GM18870 (cell line): ENCODE measurements around the gene TBC1D17.

Experiments used
- ATAC-seq: cut with Tn5 transposase; IDR thresholded peaks from one replicate; pipeline ENCODE4 v1.9.1; 2021; ENCODE audit warnings: moderate library complexity; ENCODE audit not compliant: unreplicated experiment

Gene TBC1D17

DNA sequence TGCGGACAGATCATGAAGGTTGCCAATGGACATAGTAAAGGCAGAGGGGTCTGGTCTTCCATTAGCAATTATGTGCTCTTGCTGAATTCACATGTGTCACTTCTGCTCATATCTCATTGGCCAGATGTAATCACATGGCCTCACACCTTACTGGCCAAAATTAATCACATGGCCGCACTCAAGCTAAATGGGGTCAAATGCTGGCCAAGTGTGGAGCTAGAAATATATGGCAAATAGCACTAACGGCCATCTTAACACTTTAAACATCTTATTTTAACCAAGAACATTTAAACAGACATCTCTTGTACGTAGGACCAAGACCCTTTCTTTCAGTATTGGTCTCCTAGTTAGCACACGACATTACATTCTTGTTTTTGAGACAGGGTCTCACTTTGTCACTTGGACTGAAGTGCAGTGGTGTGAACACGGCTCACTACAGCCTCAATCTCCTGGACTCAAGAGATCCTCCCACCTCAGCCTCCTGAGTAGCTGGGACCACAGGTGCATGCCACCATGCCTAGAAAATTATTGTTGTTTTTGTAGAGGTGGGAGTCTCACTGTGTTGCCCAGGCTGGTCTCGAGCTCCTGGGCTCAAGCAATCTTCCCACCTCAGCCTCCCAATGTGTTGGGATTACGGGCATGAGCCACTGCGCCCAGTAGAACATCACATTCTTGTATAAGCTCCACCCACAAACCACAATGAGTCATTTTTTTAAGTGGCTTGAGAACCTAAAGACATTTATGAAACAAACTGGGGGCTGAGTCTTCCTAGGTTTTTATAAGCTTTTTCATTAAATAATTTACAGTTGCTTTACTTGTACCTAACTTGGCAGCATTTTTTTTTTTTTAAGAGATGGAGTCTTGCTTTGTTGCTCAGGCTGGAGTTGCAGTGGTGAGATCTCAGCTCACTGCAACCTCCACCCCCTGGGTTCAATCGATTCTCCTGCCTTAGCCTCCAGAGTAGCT lies 29.5 kb upstream of the TBC1D17 start:
- no peak for ATAC-seq

- no peak for ATAC-seq
Measured at GRCh38 chr19:49848938-49849337, 28.6 kb upstream of the TBC1D17 start.

DNA sequence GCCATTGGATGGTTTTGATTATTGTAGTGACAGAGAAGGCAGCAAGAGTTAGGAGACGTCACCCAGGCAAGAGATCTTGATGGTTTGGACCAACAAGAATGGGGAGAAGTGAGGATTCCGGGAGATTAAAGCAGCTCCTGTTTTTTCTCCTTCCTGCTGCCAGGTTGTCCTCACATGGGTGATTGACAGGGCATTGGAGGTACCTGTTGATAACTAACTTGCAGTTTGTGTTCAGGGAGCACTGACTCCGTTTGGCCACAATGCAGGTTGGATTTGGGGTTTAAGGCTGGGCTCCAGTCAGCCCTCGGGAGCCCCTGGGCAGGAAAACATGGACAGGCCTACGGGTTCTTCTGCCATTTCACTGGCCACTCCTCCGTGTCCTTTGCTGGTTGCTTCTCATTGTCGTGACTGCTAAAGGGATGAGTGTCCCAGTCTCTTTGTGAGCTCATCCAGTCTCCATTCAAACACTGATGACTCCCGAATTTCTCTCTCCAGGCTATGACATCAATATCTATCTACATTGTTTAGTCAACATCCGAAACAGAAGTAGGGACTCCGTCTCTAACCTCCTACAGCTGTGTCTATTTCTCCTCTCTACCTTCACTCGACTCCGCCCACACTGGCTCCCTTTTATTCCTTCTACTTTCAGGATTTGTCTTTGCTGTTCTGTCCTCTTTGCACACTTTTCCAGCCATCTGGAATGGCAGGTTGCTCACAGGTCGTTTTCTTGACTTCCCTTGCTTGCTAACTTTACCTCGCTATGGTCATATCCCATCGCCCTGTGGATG lies 27.9 kb upstream of the TBC1D17 start:
- no peak for ATAC-seq

DNA sequence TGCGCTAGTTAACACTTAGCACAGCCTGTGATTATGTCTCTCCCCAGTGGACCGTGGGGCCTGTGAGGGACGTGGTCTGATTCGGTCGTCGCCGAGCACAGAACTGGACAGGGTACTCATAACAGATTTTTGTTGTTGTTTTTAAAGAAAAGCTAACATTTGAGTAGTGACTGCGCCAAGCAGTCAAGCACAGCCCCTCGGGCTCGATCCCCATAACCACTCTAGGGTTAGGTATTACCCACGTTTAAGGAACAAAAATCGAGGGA lies 27.3 kb upstream of the TBC1D17 start:
- no peak for ATAC-seq

DNA sequence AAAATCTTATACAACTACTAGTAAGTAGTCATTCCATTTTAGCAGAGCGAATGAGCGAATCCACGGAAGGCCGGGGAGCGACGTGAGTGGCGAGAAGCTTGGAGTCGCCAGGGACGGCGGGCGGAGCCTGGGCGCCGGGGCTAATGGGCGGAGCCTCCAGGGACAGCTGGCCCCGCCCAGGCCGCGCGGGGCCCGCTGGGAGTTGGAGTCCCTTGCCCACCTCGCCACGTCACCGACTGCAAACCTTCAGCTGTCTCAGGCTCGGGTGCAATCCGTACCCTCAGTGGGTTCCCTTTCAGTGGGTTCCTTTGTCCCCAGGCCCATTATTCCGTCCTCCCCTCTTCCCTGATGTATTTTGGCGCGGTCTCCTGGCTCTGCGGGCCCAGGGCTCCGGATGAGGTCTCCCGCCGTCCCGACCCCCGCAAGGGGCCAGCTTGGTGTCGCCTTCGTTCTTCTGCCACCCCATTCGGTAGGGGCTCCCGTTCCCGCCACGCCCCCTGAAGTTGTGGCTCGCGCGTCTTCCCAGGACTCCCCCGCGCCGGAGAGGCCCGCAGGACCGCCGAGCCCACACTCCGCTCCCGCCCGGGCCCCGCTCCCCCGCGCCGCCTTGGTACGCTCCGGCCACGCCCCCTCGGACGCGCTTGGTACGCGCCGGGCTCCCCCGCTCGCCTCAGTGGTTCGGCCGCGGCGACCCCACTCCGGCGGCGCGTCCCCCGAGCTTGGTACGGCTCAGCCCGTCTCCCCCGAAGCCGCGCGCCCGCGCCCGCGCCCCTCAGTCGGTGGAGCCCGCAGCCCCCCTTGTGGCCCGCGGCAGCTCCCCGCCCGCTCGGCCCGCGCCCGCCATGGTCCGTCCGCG lies 26.8 kb upstream of the TBC1D17 start, which contains the start of gene PTOV1:
Gene PTOV1 (plus strand): TSS at position 673 of the 856 bp plus-strand sequence.
- peak; percentile 59 for ATAC-seq

DNA sequence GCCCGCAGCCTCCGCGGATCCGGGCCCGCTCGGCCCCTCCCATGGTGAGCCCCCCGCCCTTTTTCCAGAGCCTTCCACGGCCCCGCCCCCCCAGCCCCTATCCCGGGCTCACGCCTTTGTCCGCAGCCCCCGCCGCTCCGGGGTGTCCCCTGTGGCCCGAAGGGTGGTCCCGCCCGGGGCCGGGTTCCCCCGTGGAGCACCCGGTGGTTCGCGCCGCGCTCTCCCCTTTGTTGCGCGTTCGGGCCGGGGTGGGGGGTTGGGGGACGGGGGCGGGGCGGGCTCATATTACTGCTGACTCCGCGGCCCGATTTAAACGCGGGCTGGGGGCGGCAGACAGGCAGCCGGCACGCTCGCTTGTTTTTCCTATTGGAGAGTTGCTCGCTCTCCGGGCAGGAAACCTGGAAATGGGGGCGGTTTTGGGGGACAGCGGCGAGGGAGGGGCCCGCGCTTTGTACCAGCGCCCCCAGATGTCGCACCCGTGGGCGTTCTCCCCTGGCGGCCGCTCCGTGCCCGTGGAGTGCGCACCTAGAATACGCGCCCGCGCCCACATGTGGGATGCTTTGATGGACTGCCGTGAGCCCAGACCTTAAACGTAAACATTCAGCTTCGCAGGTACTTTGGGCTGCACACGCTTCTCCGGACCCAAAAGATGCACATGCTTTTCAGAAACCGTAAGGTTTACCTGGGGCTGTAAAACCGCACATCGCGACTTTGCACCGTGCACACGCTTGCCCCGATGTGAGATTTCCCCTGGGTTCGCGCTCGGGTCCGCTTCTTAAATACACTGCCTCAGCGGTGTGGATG lies 25.8 kb upstream of the TBC1D17 start:
- ATAC-seq = no peak

DNA sequence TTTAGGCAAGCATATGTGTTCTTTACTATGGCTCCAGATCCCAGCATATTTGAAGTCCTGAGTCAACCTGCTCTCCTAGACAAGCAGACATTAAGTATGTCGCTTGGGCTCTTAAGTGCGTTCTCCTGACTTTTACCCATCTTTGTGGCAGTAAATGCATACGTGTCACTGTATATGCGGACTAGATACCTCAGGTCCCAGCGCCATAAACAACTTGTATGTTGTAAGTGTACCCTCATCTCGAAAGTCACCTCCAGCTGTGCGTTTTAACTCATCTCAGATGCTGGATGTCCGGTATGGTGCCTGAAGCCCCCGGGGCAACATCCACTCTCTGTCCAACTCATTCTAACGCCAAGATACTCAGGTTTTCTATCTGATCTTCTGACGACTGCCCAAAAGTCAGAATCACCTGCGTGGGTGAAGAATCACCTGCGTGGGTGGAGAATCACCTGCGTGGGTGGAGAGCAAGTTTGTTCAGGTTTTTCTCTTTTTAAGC lies 24.8 kb upstream of the TBC1D17 start:
- no peak for ATAC-seq

DNA sequence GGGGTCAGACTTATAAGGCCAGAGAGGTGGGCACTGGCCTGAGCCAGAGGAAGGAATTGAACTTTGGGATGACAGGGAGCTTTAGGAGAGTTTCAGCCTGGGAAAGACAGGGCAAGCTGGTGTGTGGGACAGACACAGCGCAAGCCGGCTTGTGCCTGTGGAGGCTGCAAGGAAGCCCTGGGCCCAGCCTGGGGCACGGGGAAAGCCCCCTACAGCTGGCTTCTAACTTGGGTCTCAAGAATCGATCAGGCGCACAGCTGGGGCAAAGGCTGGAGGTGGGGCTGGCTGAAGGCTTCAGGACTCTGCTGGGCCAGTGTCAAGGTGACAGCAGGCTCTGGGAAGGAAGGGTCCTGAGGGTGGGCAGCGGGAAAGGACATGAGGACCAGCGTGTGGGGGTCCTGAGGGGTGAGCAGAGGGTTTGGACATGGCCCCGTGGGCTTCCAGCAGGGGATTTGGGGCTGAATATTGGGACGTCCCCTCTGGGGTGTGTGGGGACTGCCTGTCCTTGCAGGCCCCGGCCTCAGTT lies 23.6 kb upstream of the TBC1D17 start:
- no peak for ATAC-seq

DNA sequence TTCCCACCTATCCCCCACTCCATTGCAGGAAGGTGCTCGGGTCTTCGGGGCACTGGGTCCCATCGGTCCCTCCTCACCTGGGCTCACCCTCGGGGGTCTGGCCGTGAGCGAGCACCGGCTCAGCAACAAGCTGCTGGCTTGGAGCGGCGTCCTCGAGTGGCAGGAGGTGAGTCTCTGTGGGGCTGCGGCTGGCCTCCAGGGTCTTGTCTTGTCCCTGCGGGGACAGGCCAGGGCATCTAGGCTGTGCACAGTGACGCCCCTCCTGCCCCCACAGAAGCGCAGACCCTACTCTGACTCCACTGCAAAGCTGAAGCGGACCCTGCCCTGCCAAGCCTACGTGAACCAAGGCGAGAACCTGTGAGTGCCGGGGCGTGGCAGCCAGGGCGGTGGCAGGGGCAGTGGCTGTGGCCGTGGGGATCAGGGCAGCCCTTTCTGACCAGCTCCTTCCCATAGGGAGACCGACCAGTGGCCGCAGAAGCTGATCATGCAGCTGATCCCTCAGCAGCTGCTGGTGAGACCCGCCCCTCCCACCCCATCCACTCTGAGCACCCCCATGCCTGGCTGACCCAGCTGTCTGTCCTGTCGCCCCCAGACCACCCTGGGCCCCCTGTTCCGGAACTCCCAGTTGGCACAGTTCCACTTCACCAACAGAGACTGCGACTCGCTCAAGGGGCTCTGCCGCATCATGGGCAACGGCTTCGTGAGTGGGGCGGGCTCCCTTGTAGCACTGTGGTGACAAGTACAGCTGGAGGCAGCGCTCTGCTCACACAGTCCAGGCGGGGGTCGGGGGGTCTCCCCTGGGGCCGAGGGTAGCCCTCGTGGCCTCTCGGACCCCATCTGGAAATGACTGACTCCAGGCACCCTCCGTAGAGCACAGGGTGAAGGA lies 22.9 kb upstream of the TBC1D17 start:
- ATAC-seq = no peak

DNA sequence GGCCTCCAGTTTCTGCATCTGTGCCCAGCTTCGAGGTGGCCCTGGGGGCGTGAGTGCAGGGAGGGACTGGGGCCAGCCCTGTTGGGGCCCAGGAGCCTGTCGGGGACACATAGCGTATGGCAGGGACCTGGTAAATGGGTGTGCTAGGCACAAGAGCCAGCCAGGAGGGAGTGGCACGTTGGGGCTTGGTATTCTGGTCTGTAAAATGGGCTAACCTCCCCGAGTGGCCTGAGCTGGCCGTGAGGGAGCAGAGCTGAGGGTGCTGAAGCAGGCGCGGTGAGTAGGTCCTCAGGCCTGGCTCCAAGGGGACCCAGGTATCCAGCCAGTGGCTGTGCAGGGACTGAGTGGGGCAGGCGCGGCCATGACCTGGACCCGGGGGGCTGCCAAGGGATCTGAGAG lies 22.2 kb upstream of the TBC1D17 start:
- no peak for ATAC-seq

DNA sequence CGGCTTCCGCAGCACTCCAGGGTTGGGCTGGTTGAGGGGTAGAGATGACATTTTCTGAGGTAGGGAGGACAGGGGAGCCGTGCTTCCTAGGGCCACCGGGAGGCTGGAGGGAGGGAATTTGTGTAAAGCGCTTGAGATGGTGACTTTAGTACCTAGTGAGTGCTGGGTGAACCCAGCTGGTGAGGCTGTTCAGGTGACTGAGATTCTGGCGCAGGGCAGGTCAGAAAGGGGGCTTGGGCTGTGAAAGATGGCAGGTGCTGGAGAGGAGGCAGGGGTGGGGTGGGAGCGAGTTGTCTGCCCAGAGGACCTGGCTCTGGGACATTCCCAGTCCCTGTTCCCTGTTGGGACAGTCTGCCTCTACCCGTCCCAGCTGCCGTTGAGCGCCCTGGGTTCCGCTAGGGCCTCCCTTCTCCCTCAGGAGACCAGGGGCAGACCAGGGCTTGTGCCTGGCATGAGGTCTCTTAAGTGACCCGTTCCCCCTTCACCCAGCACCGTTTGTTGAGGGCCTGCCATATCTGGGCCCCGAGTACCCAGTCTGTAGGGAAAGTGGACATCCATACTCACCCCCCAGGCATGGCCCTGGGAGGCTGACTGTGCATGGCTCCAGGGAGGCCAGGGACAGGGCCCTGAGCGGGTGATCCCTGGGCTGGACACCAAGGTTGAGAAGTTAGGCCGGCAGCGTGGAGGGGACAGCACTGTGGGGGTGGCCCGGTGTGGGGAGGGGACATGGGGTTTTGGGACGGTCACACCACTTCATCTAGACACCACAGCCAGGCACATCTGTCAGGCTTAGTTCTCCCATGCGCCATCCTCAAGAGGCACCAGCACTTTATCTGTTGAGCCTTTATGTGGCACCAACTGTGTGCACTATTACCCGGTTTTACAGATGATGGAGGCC lies 21.6 kb upstream of the TBC1D17 start:
- ATAC-seq = no peak

DNA sequence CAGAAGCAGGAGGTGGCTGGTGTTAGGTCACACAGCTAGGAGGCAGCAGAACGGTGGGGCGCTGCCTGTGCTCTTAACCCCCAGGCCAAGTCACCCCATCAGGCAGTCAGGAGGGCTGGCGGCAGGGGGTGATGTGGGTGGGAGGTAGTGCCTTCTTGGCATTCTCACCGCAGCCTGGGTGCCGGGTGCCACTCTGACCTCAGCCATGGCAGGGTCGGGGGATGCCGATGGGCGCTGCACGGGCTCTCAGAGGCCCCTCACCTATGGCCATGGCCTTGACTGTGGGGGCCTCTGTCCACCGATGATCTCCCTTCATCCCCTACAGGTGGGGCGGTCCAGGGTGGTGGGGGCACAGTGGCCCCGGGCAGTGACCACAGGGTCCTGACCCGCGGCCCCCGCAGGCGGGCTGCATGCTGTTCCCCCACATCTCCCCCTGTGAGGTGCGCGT lies 20.9 kb upstream of the TBC1D17 start:
- no peak for ATAC-seq

DNA sequence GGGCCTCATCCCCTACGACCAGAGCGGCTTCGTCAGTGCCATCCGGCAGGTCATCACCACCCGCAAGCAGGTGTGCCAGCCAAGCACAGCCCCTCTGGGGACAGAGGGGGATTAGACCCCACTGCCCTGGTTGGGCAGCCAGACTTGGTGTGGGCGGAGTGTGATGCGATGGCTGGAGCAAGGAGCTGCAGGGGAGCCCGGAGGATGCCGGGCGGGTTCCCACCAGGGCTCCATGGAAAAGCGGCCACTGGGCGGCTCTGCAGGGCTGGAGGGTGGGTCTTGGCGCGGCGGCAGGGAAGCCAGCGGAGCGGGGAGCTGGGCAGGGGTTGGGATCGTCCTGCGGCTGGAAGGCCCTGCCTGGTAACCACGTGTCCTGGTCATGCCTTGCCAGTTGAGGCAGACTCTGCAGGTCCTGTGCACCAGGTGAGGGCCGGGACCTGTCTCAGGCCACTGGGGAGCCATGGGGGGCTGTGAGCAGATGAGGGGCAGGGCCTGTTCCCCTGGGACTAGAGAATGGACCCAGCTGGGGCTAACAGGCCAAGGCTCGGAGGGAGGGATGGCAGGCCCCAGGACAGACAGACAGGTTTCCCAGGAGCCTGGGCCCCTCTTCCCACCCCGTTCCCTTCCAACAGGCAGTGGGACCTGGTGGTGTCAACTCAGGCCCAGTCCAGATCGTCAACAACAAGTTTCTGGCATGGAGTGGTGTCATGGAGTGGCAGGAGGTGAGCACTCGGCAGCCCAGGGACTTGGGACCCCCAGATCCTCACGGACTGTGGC lies 20.3 kb upstream of the TBC1D17 start:
- ATAC-seq = no peak

DNA sequence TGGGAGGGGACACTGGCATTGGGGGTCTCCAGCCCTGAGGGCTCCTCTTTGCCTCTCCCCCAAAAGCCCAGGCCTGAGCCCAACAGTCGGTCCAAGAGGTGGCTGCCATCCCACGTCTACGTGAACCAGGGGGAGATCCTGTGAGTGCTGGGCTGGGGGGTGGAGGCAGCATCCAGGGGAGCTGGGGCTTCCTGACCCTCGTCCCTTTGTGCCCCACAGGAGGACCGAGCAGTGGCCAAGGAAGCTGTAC lies 19.7 kb upstream of the TBC1D17 start:
- no peak for ATAC-seq

DNA sequence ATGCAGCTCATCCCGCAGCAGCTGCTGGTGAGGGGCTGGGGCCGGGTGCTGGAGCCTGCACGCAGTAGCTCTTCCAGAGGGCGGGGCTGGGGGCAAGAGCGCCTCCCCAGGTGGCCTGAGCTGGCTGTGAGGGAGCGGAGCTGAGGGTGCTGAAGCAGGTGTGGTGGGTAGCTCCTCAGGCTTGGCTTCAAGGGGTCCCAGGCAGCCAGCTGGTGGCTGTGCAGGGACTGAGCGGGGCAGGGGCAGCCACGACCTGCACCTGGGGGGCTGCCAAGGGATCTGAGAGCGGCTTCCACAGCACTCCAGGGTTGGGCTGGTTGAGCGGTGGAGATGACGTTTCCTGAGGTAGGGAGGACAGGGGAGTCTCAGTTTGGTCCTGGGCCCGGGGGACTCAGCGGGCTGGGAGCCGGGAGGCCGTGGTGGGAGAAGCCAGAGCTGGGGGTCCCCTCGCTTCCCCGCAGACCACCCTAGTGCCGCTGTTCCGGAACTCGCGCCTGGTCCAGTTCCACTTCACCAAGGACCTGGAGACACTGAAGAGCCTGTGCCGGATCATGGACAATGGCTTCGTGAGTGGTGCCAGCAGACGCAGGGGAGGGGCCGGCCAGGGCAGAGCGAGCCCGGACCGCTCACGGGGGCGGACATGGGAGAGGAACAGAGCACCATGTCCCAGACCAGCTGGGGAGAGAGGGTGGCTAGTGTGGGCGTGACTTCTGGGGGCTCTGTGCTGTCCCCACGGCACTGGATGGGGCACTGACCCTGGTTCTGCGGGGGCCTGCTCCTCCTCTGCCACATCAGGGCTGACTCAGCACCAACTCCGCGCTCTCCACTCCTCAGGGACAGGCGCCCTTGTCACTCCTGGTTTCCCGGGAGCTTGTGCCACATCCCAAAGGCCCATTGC lies 19.2 kb upstream of the TBC1D17 start:
- ATAC-seq = no peak

DNA sequence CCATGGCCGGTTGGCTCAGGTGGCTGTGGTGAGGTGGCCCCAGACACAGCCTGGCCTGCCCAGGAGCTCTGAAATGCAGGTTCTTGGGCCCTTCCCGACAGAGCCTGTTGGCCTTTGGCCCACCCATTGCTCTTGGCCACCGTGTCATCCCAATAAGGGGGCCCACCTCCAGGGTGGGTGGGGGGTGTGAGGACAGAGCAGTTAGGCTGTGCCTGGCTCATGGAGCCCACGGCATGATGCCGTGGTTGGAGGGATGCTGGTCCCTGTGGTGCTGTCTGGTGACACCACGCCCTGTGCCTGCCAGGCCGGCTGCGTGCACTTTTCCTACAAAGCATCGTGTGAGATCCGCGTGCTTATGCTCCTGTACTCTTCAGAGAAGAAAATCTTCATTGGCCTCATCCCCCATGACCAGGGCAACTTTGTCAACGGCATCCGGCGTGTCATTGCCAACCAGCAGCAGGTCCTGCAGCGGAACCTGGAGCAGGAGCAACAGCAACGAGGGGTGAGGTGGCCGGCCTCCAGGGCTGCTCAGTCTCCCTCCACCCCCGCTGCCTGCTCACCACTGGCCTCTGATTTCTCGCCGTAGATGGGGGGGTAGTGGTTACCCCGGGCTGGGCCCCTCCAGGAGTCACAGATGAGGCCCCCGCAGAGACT lies 17.7 kb upstream of the TBC1D17 start:
- ATAC-seq = no peak
